Skin epidermis (tissue), 12 donors: ENCODE data around the gene MACF1.

Experiments
- H3K27ac ChIP-seq, 21 experiments: fragments of 200-600 bp; sonication (generic) in 11 of 21; one replicate each; pipeline ENCODE4 v1.5.0; 2020; ENCODE audit warnings: mild to moderate bottlenecking in 3 of 21, inconsistent platforms in 2 of 21, moderate library complexity in 2 of 21
- H3K4me3 ChIP-seq, 7 experiments: fragments of 200-600 bp; sonication (generic) in 2 of 7; one replicate each; pipeline ENCODE4 v1.5.0; 2020; ENCODE audit warnings: inconsistent platforms in 2 of 7, mild to moderate bottlenecking in 2 of 7, moderate library complexity in 1 of 7

The MACF1 gene

DNA sequence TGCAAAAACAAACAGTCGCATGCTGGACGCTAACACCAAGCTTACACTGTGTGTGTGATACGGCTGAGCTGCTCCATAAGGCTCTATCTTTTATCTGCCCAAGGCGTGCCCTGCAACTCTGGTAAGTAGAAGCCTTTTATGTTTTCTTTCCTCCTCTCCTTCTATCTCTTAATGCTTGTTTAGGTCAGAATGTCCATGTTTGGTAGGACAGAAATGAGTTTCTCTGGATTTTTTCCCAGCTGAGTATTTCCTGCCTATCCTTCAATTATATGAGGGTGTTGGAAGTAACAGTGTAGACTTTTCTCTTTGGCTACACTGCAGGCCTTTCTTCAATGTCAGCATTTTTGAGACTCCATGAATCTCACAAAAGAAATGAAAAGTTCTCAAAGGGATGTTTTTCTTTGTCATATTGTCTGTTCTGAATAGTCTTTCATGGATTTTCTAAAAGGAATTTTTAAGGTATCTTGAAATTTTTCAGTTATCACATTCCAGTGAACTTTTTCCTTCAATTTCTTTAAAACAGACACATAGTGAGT lies 124.2 kb downstream of the MACF1 start:
- Histone ChIP-seq H3K4me3 (no peak overlapping the region), H3K27ac (peak overlapping the region in 2 of 21 experiments; percentile 29 to 30)

DNA sequence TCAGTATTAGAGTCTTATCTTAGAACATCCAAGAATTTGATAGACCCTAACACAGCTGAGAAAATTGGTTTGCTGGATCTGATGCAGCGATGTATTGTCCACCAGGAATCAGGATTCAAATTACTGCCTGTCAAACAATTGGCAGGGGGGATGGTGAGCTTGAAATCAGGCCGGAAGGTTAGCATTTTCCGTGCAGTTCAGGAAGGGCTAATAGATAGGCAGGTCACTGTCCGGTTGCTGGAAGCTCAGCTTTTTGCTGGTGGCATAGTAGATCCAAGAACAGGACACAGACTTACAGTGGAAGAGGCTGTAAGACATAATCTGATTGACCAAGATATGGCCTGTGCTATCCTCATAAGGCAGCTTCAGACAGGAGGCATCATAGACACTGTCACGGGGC lies 127.2 kb downstream of the MACF1 start:
- Histone ChIP-seq H3K4me3 (no peak overlapping the region), H3K27ac (no peak overlapping the region)

DNA sequence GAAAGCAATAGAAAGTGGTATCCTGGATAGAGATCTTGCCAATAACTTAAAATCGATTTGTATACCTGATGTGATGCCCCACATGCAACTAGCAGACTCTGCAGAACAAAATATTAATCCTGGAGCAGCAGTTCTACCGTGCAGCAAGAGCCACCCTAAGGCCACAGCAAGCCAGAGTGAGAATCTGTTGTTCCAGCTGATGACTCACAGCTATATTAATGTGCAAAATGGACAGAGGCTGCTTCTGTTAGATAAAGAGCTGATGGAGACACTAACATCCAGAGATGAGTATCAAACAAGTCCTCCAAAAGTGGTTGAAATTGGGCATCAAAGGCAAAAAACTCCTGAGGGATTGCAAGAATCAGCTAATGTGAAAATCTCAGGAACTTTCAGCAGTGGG lies 127.8 kb downstream of the MACF1 start:
- Histone ChIP-seq H3K4me3 (no peak overlapping the region), H3K27ac (no peak overlapping the region)

DNA sequence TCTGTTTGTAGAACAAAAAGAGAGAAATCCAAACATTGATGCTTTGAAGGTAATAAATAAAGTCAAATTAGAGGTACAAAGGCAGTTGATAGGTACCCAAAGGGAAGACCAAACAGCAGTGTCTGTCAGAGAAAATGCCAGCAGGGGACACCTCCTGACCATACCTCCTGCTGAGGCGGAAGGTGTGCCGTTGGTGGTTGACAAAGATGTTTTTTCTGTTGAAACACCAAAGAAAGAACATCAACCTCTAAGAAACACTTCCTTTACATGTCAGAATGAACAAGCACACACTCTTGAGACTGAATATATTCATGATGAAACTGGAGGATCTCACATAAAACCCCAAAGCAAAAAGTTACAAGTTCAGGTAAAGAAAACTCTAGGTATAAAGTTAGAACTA lies 128.3 kb downstream of the MACF1 start:
- H3K27ac ChIP-seq = no peak overlapping the region
- H3K4me3 ChIP-seq = no peak overlapping the region

DNA sequence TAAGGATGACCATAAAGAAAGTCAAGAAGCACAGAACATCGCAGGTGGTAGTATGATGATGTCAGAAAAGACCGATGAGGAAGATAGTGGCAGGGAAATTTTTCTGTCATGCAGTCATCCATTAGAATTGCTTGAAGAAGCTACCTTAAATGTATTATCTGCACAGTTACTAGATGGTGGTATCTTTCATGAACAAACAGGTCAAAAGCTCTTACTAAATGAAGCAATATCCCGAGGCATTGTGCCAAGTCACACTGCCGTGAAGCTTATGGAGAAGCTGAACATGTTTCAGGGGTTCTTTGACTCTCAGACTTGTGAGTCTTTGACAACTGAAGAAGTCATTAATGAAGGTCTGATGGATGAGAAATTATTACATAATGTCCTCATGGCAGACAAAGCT lies 128.8 kb downstream of the MACF1 start:
- H3K4me3 ChIP-seq = no peak overlapping the region
- no peak overlapping the region for H3K27ac ChIP-seq

DNA sequence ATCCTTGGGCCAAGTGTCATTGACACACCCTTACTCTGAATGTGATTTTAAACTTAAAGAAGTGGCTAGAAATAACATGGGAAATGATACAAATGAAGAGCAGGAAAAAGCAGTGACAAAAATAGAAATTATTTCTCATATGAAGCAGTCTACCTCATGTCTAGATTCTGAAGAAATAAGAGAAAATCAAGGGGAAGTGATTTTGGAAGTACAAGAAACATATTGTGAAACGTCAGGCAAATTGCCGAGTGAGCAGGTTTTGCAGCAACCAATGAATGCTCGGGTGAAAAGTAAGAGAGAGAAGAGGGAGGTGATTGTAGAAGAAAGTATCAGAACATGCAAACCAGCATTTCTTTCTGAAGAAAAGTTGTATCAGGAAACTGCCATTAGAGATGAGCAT lies 130.7 kb downstream of the MACF1 start:
- Histone ChIP-seq H3K27ac (no peak overlapping the region), H3K4me3 (no peak overlapping the region)

DNA sequence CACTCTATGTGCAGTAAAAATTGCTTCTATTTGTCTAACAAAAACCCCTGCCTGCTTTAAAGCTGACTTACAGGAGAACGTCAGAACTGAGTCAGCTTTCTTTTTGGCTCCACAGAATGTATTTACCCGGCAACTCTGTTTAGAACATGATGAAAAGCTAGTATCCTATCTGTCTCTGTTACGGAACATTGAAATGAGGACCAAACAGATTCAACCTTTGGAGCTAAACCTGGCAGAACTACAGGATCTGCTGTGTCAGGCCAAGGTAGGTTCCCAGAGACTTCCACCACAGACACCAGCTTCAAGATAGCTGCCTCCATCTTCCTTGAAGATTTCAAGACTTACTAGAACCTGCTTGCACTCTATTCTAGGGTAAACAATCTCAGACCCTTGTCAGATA lies 132.6 kb downstream of the MACF1 start:
- H3K4me3 ChIP-seq = no peak overlapping the region
- H3K27ac ChIP-seq = no peak overlapping the region

DNA sequence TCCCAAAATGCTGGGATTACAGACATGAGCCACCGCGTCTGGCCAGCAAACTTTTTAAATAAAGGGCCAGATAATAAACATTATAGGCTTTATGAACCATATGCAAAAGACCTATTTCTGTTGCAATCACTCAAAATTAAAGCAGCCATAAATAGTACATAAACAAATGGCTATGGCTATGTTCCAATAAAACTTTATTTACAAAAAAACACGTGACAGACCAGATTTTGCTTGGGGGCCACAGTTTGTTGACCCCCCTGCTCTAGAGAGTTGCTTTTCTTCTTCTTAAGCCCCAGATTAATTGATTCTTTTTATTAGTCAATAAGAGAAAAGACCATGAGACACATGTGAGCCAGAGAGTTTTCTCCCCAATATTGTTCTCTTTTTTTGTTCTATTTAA lies 138.3 kb downstream of the MACF1 start:
- Histone ChIP-seq H3K27ac (no peak overlapping the region), H3K4me3 (no peak overlapping the region)

DNA sequence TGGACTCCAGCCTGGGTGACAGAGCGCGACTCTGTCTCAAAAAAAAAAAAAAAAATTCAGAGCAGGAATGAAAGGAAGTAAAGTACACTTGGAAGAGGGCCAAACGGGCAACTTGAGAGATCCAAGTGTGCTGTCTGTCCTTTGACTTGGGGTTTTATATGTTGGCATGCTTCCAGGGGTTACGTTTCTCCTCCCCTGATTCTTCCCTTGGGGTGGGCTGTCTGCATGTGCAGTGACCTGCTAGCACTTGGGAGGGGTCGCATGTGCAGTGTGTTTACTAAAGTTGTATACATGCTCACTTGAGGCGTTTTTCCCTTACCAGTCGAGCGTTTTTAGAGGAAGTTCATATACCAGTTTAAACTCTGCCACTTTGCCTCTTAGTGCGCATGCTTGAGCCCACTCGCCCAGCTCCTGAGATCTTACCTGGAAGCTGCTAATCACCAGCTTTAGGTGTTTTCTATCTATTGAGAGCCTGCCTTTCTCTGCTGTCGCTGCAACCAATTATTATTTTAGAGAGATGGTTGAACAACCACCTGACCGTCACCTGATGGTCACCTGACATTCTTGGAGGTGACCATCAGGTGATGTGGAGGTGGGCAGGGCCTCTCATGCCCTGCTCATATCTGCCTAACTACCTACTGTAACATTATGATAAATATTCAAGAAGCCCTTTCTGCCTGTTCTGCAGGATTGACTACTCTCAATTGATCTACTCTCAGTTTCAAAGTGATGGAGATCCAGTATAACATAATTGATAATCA lies 140.1 kb downstream of the MACF1 start:
- H3K27ac ChIP-seq = no peak overlapping the region
- H3K4me3 ChIP-seq = no peak overlapping the region

DNA sequence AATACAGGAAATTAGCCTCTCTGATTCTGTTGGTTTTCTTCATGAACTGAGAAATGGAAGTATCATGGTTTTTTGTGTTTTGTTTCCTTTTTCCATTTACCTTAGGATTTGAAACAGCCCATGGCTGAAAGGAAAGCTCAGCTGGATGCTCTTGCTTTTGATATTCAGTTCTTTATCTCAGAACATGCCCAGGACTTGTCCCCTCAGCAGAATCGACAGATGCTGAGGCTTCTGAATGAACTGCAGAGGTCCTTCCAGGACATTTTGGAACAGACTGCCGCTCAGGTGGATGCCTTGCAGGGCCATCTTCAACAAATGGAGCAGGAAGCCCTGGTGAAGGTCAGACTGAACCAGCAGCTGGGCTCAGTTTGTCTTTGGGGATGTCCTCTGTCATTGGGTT lies 142.4 kb downstream of the MACF1 start:
- Histone ChIP-seq H3K27ac (peak overlapping the region in 1 of 21 experiments; percentile 25), H3K4me3 (no peak overlapping the region)

DNA sequence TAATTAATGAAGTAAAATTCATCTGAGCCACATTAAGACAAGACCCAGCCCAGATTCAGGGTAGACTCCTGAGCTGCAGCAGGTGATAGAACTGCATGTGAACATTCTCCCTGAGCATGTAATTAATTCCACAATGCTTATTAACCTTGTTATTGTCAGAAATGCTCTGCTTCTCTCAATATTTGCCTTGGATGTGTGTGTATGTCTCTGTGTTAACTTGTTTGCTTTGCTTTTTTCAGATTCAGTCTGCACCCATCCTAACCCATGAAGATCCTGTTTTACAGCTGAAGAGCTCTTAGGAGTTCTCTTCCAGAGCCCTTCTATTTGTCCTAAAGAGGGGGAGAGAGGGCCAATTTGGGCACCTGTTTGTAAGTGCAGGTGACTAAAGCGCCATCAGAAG lies 143.8 kb downstream of the MACF1 start:
- no peak overlapping the region for H3K4me3 ChIP-seq
- no peak overlapping the region for H3K27ac ChIP-seq

DNA sequence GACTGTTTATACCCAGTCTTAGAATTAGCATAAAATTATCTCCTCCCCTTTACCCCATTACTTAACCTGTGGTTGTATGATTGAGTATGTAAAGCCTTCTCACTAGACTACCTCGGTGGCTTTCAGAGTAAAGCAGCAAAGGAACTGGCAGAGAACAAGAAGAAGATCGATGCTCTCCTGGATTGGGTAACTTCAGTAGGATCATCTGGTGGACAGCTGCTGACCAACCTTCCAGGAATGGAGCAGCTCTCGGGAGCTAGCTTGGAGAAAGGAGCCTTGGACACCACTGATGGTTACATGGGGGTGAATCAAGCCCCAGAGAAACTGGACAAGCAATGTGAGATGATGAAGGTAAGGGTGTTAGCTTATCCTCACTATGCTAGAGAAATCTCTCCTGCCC lies 148.4 kb downstream of the MACF1 start:
- Histone ChIP-seq H3K4me3 (no peak overlapping the region), H3K27ac (no peak overlapping the region)

DNA sequence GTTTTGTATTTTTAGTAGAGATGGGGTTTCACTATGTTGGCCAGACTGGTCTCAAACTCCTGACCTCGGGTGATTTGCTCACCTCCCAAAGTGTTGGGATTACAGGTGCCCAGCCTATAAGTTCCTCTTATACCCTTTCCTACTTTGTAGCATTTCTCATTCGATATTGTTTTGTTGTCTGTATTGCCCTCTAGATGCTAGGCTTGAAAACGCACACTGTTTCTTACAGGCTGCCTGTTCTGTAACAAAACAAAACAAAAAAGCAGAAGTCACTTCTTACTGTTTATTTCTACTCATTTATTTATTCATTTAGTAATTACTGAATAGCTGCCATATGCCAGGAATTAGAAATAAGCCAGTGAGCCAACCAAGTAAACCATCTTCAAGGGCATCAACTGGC lies 150.1 kb downstream of the MACF1 start:
- Histone ChIP-seq H3K27ac (no peak overlapping the region), H3K4me3 (no peak overlapping the region)

DNA sequence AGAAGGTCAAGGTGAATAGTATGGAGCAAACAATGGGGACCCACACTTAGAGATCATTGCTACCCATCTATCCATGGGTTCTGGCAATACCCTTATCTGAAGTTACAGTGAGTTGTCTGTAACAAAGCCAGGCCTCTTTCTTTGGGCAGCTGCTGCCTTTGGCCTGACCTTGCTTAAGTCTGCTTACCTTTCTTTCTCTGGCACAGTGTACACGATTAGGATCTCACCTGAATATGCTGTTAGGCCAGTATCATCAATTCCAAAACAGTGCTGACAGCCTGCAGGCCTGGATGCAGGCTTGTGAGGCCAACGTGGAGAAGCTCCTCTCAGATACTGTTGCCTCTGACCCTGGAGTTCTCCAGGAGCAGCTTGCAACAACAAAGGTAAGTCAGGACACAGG lies 154.0 kb downstream of the MACF1 start:
- Histone ChIP-seq H3K4me3 (no peak overlapping the region), H3K27ac (no peak overlapping the region)

DNA sequence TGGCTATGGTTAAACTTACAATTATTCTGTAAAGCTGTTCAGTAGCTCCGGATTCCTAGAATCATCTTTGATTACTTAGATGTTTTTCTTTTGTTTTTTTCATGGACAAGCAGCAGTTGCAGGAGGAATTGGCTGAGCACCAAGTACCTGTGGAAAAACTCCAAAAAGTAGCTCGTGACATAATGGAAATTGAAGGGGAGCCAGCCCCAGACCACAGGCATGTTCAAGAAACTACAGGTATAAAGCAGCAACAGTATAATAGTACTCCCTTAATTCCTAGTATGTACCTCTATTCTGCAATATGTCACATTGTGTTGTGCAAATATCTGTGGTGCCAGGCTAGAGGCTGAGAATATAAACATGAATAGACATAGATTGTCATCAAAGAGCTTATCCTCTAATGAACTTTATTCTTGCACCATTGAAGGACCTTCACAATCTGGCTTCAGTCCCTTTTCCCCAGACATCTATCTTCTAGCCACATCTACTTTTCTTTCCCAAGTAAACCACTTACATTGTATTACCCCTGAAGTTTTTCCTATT lies 154.6 kb downstream of the MACF1 start:
- Histone ChIP-seq H3K4me3 (no peak overlapping the region), H3K27ac (no peak overlapping the region)

DNA sequence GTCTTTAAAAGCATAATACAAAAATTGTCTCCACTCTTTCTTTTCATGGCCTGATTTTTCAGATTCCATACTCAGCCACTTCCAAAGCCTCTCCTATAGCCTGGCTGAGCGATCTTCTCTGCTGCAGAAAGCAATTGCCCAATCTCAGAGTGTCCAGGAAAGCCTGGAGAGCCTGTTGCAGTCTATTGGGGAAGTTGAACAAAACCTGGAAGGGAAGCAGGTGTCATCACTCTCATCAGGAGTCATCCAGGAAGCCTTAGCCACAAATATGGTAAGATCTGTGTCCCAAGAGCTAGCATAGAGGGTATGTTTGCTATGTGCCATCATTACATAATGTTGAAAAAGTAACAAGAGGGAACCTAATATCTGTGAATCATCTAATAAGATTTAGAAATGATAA lies 156.2 kb downstream of the MACF1 start:
- Histone ChIP-seq H3K4me3 (no peak overlapping the region), H3K27ac (no peak overlapping the region)

DNA sequence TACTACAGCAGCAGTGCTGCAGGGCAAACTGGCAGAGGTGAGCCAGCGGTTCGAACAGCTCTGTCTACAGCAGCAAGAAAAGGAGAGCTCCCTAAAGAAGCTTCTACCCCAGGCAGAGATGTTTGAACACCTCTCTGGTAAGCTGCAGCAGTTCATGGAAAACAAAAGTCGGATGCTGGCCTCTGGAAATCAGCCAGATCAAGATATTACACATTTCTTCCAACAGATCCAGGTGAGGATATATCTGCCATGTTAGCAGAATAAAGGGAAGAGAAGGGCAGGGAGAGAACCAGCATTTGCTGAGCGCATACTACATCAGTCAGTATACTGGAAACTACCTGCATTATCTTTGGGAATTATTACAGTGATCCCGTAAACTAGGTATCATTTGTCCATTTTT lies 157.0 kb downstream of the MACF1 start:
- Histone ChIP-seq H3K27ac (no peak overlapping the region), H3K4me3 (no peak overlapping the region)

DNA sequence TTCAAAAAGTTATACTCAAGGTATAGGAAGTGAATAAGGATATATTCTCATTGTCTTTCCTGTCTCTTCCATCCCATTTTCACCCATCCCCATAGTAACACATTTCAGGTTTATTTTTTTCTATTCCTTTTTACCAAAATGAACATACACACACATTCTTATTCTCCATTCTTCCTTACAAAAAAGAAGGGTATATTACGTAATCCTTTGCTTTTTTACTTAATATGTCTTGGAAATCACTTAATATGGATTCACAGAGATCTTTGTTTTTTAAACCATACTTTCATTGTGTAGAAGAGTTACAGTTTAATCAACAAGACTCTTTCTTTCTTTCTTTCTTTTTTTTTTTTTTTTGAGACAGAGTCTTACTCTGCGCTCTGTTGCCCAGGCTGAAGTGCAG lies 158.8 kb downstream of the MACF1 start:
- Histone ChIP-seq H3K27ac (no peak overlapping the region), H3K4me3 (no peak overlapping the region)

DNA sequence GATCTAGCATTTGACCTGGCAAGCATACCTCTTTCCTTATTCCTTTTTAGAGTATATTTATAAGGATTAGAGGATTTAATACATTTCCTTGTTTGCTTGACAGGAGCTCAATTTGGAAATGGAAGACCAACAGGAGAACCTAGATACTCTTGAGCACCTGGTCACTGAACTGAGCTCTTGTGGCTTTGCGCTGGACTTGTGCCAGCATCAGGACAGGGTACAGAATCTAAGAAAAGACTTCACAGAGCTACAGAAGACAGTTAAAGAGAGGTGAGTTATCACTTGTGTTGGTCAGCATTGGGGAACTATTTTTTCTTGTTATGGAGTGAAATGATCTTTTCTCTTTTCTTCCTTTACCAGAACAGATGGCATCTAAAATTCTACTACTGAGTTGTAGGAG lies 163.6 kb downstream of the MACF1 start:
- Histone ChIP-seq H3K4me3 (no peak overlapping the region), H3K27ac (no peak overlapping the region)

DNA sequence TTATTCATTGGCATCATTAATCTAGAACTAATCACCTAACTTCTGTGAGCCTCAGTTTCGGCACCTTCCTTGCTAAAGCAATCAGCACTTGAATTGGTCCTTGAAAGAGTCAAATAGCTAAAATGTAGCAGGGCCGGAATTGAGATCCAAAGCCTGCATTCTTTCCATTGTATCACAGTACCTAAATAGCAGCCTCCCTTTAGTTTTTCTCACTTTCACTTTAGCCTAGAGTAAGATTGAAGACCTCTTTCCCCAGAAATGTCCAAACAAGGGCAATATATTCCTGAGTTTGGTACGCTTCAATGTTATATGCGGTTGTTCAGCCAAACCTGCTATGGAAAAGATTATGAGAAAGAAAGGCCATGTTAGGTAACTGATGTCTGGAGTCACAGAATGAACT lies 165.1 kb downstream of the MACF1 start:
- no peak overlapping the region for H3K4me3 ChIP-seq
- H3K27ac ChIP-seq = no peak overlapping the region

DNA sequence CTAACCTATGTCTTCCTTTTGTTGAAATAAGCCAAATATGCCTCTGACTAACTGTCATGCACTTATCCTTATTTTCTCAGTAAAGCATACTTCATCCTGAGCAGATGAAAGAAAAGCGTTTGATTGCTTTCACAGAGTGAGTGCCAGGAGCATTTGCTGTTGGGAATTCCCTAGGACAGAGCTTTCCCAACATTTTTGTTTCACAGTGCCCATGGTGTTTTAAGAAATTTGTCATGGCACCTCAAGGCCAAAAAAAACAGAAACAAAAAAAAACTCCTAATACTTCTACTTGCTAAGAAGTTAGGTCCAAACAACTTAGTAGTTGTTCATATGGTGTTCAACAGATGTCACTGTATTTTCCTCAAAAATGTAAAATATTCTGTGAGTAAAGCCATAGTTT lies 166.1 kb downstream of the MACF1 start:
- Histone ChIP-seq H3K27ac (no peak overlapping the region), H3K4me3 (no peak overlapping the region)

DNA sequence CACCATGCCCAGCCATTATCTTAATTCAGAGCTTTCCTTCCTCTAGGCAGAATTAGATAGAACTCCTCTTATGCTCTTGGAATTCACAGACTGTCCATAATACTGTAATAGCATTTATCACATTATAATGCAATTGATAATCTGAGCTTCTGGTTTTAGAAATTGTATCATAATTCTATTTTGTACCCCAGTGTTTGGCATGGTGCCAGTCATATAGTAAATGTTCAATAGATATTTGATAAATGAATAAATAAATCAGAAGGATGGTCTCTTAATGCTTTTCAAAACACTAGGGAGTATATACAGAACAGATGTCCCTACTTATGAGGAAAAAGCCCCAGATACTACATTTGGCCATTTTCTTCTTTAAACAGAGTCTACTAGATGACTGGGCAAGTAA lies 167.6 kb downstream of the MACF1 start:
- no peak overlapping the region for H3K27ac ChIP-seq
- H3K4me3 ChIP-seq = no peak overlapping the region
